Measurements from ENCODE around the gene ARHGEF38. TPM values are rescaled to one million over a fixed set of nuclear protein-coding genes. Genes with fewer than 3 reads are reported as not detected.

Gene ARHGEF38
- total and polyA plus RNA-seq, 12 donors: 0.28 TPM; not detected in 11

DNA sequence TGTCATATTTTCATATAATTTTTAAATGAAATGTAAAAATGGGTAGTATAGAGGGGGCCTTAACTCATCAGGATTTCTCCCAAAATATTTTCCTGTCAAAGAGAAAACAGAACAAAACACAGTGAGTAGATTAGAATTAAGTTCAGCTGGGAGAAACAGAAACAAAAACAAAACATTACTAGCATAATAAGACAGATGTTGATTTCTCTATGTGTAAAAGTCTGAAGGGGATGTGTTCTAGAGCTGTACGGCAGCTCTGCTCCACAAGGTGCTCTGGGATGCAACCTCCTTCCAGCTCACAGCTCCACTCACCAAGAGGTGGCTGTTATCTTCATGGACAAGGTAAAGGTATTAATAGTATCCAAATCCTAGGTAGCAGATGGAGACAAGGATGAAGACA lies 72.8 kb downstream of the ARHGEF38 start:
- H3K4me1 ChIP-seq: peaks cover 0 to 15% (median 8%) of the 10 kb centered on the region in 9 donors
- H3K27me3 ChIP-seq: peaks cover 0 to 3% (median 0%) of the 10 kb centered on the region in 7 donors
- peaks cover 0 to 5% (median 0%) of the 10 kb centered on the region in 11 donors for H3K9me3 ChIP-seq
- H3K36me3 ChIP-seq: no peaks in the 10 kb centered on the region
- ATAC-seq: no peak
- H3K4me3 ChIP-seq: no peak overlapping the region
- TF ChIP-seq, protein P1, sequence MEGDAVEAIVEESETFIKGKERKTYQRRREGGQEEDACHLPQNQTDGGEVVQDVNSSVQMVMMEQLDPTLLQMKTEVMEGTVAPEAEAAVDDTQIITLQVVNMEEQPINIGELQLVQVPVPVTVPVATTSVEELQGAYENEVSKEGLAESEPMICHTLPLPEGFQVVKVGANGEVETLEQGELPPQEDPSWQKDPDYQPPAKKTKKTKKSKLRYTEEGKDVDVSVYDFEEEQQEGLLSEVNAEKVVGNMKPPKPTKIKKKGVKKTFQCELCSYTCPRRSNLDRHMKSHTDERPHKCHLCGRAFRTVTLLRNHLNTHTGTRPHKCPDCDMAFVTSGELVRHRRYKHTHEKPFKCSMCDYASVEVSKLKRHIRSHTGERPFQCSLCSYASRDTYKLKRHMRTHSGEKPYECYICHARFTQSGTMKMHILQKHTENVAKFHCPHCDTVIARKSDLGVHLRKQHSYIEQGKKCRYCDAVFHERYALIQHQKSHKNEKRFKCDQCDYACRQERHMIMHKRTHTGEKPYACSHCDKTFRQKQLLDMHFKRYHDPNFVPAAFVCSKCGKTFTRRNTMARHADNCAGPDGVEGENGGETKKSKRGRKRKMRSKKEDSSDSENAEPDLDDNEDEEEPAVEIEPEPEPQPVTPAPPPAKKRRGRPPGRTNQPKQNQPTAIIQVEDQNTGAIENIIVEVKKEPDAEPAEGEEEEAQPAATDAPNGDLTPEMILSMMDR (IDR thresholded peaks at IDR 0.05): no peak
- intact Hi-C loops (cut with DNase I): no loop called here
- no peak for DNase-seq
- 79 to 85% methylated on average over 1 of the region's 1 CpG for WGBS, 2 donors
- peak overlapping the region in 4 of 10 donors; percentile 24 to 66 (median 27) for H3K27ac ChIP-seq

DNA sequence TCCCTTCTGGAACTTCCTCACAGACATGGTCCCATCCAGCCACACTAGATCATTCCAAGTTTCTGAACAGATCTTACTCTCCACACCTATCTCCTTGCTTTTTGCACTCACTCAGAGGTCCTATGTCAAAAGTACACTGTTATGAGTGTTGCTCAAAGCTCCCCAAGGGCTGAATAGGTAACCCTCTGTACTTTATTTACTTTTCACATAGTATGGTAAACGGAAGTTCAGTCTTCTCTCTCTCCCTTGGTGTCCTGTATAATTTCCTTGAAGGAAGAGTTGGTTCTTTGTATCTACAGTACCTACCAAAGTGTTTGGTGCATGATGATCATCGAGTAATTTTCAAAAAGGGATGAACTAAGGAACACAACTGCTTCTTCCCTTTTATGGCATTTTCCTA lies 74.4 kb downstream of the ARHGEF38 start:
- Histone ChIP-seq H3K27ac (no peak overlapping the region), H3K27me3 (peaks cover 0 to 3% (median 0%) of the 10 kb centered on the region in 7 donors), H3K9me3 (no peaks in the 10 kb centered on the region), H3K4me3 (no peak overlapping the region), H3K4me1 (peaks cover 0 to 26% (median 8%) of the 10 kb centered on the region in 9 donors), H3K36me3 (no peaks in the 10 kb centered on the region)
- DNase-seq: no peak
- intact Hi-C loops (cut with DNase I): no loop called here
- TF ChIP-seq, protein P1 (IDR thresholded peaks at IDR 0.05): no peak
- ATAC-seq: no peak
- WGBS, 2 donors: 82 to 88% methylated on average over 2 of the region's 2 CpGs

DNA sequence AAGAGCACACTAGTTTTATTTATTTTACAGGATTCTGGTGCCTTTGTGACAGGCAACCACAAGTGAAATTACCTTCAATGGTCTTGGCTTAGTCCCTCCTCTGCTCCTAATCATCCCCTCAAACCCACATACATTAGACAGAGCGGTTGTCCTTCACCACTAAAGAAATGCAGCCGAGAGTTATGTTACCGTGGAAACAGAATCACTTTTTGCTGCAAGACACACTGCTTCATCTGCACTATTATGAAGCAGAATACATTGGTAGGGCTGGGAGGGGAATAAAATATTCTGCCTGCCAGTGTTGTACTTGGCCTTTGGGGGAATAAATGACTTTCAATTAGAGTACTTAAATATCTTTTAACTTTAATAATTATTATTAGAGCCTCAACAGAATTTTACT lies 75.2 kb downstream of the ARHGEF38 start:
- Histone ChIP-seq H3K4me3 (no peak overlapping the region), H3K27ac (no peak overlapping the region), H3K9me3 (no peaks in the 10 kb centered on the region), H3K4me1 (peaks cover 0 to 26% (median 8%) of the 10 kb centered on the region in 9 donors), H3K36me3 (no peaks in the 10 kb centered on the region), H3K27me3 (peaks cover 0 to 3% (median 0%) of the 10 kb centered on the region in 7 donors)
- intact Hi-C loops (cut with DNase I): no loop called here
- 78% methylated on average over 3 of the region's 3 CpGs for WGBS, 2 donors
- TF ChIP-seq, protein P1 (IDR thresholded peaks at IDR 0.05): no peak
- ATAC-seq (no peak), DNase-seq (no peak)

DNA sequence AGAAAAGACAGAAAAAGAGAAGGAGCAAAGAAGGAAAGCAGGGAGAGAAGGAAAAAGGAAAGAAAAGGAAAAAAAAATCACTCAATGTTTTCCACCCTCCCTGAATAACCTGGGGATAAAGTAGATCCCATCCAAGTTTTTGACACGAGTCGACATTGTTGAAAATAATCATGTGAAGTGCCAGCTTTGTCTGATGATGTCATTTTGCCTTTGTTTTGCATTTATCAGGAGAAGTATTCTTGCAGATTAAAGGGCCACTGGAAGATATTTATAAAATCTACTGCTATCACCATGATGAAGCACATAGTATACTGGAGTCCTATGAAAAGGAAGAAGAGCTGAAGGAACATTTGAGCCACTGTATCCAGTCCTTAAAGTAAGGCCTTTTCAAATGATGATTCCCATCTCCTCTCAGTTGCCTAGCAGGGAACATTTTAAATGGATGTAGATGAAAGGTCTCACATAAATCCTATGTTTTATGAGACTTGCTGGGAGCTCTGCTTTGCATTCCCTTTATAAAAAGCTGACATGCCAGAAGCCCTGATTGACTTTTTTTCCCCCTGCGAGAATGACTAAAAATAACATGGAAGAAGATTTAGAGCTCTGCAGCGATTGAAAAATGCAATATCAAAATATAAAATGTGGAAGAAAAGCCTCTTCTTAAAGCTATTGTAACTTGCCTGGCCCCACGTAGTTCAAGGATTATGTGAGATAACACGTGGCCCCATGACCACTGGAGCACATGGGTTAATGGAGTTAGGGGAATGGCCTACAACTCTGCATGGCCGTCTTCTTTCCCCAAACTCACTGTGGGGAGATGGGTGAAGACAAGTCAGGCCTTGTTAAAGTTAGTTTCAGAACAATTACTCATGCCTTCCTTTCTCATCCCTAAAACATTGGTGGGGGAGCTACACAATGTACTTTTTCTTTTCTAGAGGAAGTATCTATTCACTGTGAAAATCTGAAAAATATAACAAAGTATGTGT lies 78.5 kb downstream of the ARHGEF38 start:
- peak in 1 of 8 donors; percentile 43 for ATAC-seq
- no peaks in the 10 kb centered on the region for H3K36me3 ChIP-seq
- intact Hi-C loops (cut with DNase I): loop anchor here in 1 of 10 donors (10.0 kb wide), 1 partner anchor 106 kb away; no protein-coding TSS in a partner anchor
- no peak overlapping the region for H3K4me3 ChIP-seq
- H3K4me1 ChIP-seq: peaks cover 0 to 42% (median 19%) of the 10 kb centered on the region in 9 donors
- peaks cover 0 to 3% (median 0%) of the 10 kb centered on the region in 7 donors for H3K27me3 ChIP-seq
- no peak for DNase-seq
- TF ChIP-seq, protein P1 (IDR thresholded peaks at IDR 0.05): no peak
- no peaks in the 10 kb centered on the region for H3K9me3 ChIP-seq
- 37 to 47% methylated on average over 7 of the region's 7 CpGs for WGBS, 2 donors
- peak overlapping the region in 5 of 10 donors; percentile 7 to 67 (median 38) for H3K27ac ChIP-seq
